Gastroesophageal sphincter (tissue), 3 donors: ENCODE results near the gene COL28A1.

Experiments
- CTCF ChIP-seq, 4 experiments: fragments of 200-600 bp in 2 of 4; fragments of 450-650 bp in 2 of 4; sonication (generic) in 1 of 4; IDR thresholded peaks; one replicate each; pipeline ENCODE4 v1.5.1; 2017 to 2019; ENCODE audit warnings: antibody characterized with exemption in 4 of 4, mild to moderate bottlenecking in 2 of 4, moderate library complexity in 2 of 4
- EP300 ChIP-seq: sonication (generic); formaldehyde crosslinking; IDR thresholded peaks from one replicate; pipeline ENCODE4 v1.6.1; 2017; ENCODE audit warnings: antibody characterized with exemption, mild to moderate bottlenecking
- POLR2A ChIP-seq, 2 donors: fragments of 450-650 bp; IDR thresholded peaks; one replicate each; pipeline ENCODE4 v1.6.1; 2017; ENCODE audit warnings: antibody characterized with exemption in 2 of 2, mild to moderate bottlenecking in 2 of 2, moderate library complexity in 1 of 2
- POLR2AphosphoS5 ChIP-seq: sonication (generic); formaldehyde crosslinking; IDR thresholded peaks from one replicate; pipeline ENCODE4 v1.6.1; 2017; ENCODE audit warnings: antibody characterized with exemption

GRCh38 chr7:7533831-7534430 lies 1.7 kb downstream of the COL28A1 start:
- no peak for TF ChIP-seq CTCF (IDR thresholded peaks at IDR 0.05)
- no peak for TF ChIP-seq EP300
- no peak for TF ChIP-seq POLR2A (IDR thresholded peaks at IDR 0.05)
- TF ChIP-seq POLR2AphosphoS5 = no peak
